ENCODE results near the gene STK32B. TPM values are rescaled to one million over a fixed set of nuclear protein-coding genes. Genes with fewer than 3 reads are reported as not detected.
"Not testable (repeated sequence)": the region's sequence is repeated elsewhere in the genome, so short reads cannot be mapped to it uniquely, and the experiment has no call there.

STK32B gene
- total and polyA plus RNA-seq, 2 experiments from 2014 or later, result 0.71 to 2.3 TPM

- TF ChIP-seq CTCF (conservative IDR thresholded peaks at IDR 0.05; ENCODE audit: low read depth in 2 of 2) (no peak), EZH2 (IDR thresholded peaks at IDR 0.05; ENCODE audit: low read depth, unreplicated experiment) (no peak), NANOG (IDR thresholded peaks at IDR 0.05; ENCODE audit: borderline replicate concordance) (no peak), EZH2phosphoT487 (IDR thresholded peaks at IDR 0.05; ENCODE audit: unreplicated experiment) (no peak), ZNF114 (CRISPR knock-in tag; IDR thresholded peaks at IDR 0.05) (no peak)
- TF ChIP-seq, protein P1, sequence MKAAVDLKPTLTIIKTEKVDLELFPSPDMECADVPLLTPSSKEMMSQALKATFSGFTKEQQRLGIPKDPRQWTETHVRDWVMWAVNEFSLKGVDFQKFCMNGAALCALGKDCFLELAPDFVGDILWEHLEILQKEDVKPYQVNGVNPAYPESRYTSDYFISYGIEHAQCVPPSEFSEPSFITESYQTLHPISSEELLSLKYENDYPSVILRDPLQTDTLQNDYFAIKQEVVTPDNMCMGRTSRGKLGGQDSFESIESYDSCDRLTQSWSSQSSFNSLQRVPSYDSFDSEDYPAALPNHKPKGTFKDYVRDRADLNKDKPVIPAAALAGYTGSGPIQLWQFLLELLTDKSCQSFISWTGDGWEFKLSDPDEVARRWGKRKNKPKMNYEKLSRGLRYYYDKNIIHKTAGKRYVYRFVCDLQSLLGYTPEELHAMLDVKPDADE (IDR thresholded peaks at IDR 0.05), result no peak
Observed at GRCh38 chr4:5238173-5238572, 186.9 kb downstream of the STK32B start (continued).

DNA sequence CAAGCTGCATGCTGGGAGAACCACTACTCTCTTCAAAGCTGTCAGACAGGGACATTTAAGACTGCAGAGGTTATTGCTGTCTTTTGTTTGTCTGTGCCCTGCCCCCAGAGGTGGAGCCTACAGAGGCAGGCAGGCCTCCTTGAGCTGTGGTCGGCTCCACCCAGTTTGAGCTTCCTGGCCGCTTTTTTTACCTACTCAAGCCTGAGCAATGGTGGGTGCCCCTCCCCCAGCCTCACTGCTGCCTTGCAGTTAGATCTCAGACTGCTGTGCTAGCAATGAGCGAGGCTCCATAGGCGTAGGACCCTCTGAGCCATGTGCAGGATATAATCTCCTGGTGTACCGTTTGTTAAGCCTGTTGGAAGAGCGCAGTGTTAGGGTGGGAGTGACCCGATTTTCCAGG, 195.8 kb downstream of the STK32B start:
- not testable (repeated sequence) for H3K4me2 ChIP-seq

DNA sequence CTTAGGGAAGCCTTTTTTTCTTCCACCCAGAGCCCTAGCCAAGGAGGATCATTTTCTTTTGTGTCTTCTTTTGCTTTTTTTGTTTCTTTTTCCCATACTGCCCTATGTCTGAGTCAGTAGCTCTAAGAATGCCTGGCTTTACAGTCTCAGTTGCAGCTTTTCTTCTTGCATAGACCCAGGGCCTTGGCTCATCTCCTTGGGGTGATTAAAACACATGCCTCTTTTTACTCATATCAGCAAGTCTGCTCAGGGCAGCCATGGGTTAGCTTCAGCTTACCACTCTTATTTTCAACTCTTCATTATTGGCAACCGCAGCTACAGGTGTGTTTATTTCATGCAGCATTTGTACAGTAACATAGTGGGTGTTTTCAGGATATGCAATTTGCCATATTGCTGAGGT, 196.5 kb downstream of the STK32B start:
- DNase-seq (ENCODE audit: low spot score) (no peak), ATAC-seq (no peak)
- Mint-ChIP-seq H3K9me3 (peaks cover 38% of the 10 kb centered on the region), H3K27me3 (ENCODE audit: insufficient read depth, low read depth, poor library complexity) (peaks cover 3% of the 10 kb centered on the region), H3K36me3 (ENCODE audit: low read depth) (peaks cover 7% of the 10 kb centered on the region), H3K4me3 (no peak overlapping the region), H3K27ac (no peak overlapping the region), H3K4me1 (no peaks in the 10 kb centered on the region)
- Histone ChIP-seq H3K4me3 (no peak overlapping the region), H3K79me2 (replicated peaks; ENCODE audit: insufficient read depth) (no peaks in the 10 kb centered on the region), H4K20me1 (replicated peaks; ENCODE audit: insufficient read depth) (no peaks in the 10 kb centered on the region), H2AFZ (no peak overlapping the region), H3K9me2 (ENCODE audit: insufficient read depth) (0 out of 2 replicates have a peak, but pooled peaks cover 9% of the 10 kb centered on the region), H3K36me3 (ENCODE audit: insufficient read depth) (no peaks in the 10 kb centered on the region), H3K4me1 (ENCODE audit: insufficient read depth) (no peaks in the 10 kb centered on the region), H3K27me3 (ENCODE audit: insufficient read depth) (no peaks in the 10 kb centered on the region), H3F3A (replicated peaks; ENCODE audit: low read depth) (no peaks in the 10 kb centered on the region), H3K4me2 (no peak overlapping the region), H3K27ac (ENCODE audit: low read depth) (no peak overlapping the region)
- TF ChIP-seq ZNF114 (CRISPR knock-in tag; IDR thresholded peaks at IDR 0.05) (no peak), EZH2phosphoT487 (IDR thresholded peaks at IDR 0.05; ENCODE audit: unreplicated experiment) (no peak), STAT1 (IDR thresholded peaks at IDR 0.05; ENCODE audit: unreplicated experiment) (no peak), POLR2AphosphoS5 (IDR thresholded peaks at IDR 0.05; ENCODE audit: low read depth) (no peak), JUNB (IDR thresholded peaks at IDR 0.05; ENCODE audit: unreplicated experiment) (no peak), ZNF331 (CRISPR knock-in tag; IDR thresholded peaks at IDR 0.05; ENCODE audit: low read depth) (no peak), EZH2 (IDR thresholded peaks at IDR 0.05; ENCODE audit: low read depth, unreplicated experiment) (no peak), CTCF (conservative IDR thresholded peaks at IDR 0.05; ENCODE audit: low read depth in 2 of 2) (no peak), CREB1 (CRISPR knock-in tag; IDR thresholded peaks at IDR 0.05; ENCODE audit: low read depth) (no peak)
- TF ChIP-seq, protein P2, sequence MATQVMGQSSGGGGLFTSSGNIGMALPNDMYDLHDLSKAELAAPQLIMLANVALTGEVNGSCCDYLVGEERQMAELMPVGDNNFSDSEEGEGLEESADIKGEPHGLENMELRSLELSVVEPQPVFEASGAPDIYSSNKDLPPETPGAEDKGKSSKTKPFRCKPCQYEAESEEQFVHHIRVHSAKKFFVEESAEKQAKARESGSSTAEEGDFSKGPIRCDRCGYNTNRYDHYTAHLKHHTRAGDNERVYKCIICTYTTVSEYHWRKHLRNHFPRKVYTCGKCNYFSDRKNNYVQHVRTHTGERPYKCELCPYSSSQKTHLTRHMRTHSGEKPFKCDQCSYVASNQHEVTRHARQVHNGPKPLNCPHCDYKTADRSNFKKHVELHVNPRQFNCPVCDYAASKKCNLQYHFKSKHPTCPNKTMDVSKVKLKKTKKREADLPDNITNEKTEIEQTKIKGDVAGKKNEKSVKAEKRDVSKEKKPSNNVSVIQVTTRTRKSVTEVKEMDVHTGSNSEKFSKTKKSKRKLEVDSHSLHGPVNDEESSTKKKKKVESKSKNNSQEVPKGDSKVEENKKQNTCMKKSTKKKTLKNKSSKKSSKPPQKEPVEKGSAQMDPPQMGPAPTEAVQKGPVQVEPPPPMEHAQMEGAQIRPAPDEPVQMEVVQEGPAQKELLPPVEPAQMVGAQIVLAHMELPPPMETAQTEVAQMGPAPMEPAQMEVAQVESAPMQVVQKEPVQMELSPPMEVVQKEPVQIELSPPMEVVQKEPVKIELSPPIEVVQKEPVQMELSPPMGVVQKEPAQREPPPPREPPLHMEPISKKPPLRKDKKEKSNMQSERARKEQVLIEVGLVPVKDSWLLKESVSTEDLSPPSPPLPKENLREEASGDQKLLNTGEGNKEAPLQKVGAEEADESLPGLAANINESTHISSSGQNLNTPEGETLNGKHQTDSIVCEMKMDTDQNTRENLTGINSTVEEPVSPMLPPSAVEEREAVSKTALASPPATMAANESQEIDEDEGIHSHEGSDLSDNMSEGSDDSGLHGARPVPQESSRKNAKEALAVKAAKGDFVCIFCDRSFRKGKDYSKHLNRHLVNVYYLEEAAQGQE (IDR thresholded peaks at IDR 0.05; ENCODE audit: unreplicated experiment), result no peak
- TF ChIP-seq, protein P1 (IDR thresholded peaks at IDR 0.05), result no peak

More for the DNA sequence above, 195.8 kb downstream of the STK32B start:
- not testable (repeated sequence) for H3F3A ChIP-seq (replicated peaks; ENCODE audit: low read depth); H3K4me3 Mint-ChIP-seq; H3K9me2 ChIP-seq (ENCODE audit: insufficient read depth); H3K4me1 Mint-ChIP-seq; H3K27ac ChIP-seq (ENCODE audit: low read depth); H3K36me3 Mint-ChIP-seq (ENCODE audit: low read depth); H3K4me1 ChIP-seq (ENCODE audit: insufficient read depth); H3K4me3 ChIP-seq; H3K36me3 ChIP-seq (ENCODE audit: insufficient read depth); H3K79me2 ChIP-seq (replicated peaks; ENCODE audit: insufficient read depth); DNase-seq (ENCODE audit: low spot score); H2AFZ ChIP-seq; H3K27me3 ChIP-seq (ENCODE audit: insufficient read depth); H3K27me3 Mint-ChIP-seq (ENCODE audit: insufficient read depth, low read depth, poor library complexity); H4K20me1 ChIP-seq (replicated peaks; ENCODE audit: insufficient read depth); H3K27ac Mint-ChIP-seq; ATAC-seq
- peaks cover 38% of the 10 kb centered on the region for H3K9me3 Mint-ChIP-seq
